NCI-H187 treated with DMSO at 0.1 percent for 48 hours (cell line): Measurements from ENCODE around the gene HOXB6.

Source experiments
- DNase-seq: peaks from one replicate; lab custom pipeline; 2025; lab: John Stamatoyannopoulos, UW

Gene HOXB6

GRCh38 chr17:48593840-48594537 is 10.8 kb downstream of the HOXB6 start:
- peak; percentile 94 for DNase-seq

GRCh38 chr17:48593126-48593829 is 11.5 kb downstream of the HOXB6 start, which contains the start of gene HOXB5:
Gene HOXB5, minus strand, starts transcription at chr17:48593779. Its CDS starts 97 bp downstream, at chr17:48593682.
- DNase-seq = no peak

- no peak for DNase-seq
Measured at GRCh38 chr17:48592577-48592976, 12.2 kb downstream of the HOXB6 start.

- no peak for DNase-seq
Measured at GRCh38 chr17:48592057-48592514, 12.7 kb downstream of the HOXB6 start.

- no peak for DNase-seq
Measured at GRCh38 chr17:48591255-48592056, 13.3 kb downstream of the HOXB6 start.

- DNase-seq = no peak
Measured at GRCh38 chr17:48590607-48591161, 14.1 kb downstream of the HOXB6 start.

- no peak for DNase-seq
Measured at GRCh38 chr17:48589831-48590606, 14.8 kb downstream of the HOXB6 start, which contains the start of gene HOXB3. Gene HOXB3, minus strand, starts transcription at chr17:48590241. Its CDS starts 37,767 bp downstream, at chr17:48552474.

- no peak for DNase-seq
Measured at GRCh38 chr17:48589060-48589830, 15.5 kb downstream of the HOXB6 start.

GRCh38 chr17:48588528-48588927 is 16.3 kb downstream of the HOXB6 start:
- no peak for DNase-seq

- no peak for DNase-seq
Measured at GRCh38 chr17:48588074-48588415, 16.7 kb downstream of the HOXB6 start.

GRCh38 chr17:48587276-48588073 is 17.3 kb downstream of the HOXB6 start:
- DNase-seq = peak; percentile 84

- no peak for DNase-seq
Measured at GRCh38 chr17:48586355-48587258, 18.2 kb downstream of the HOXB6 start.

- DNase-seq = no peak
Measured at GRCh38 chr17:48584223-48584741, 20.5 kb downstream of the HOXB6 start.

- DNase-seq = no peak
Measured at GRCh38 chr17:48583708-48584222, 21.0 kb downstream of the HOXB6 start.

GRCh38 chr17:48582750-48583069 is 22.1 kb downstream of the HOXB6 start:
- no peak for DNase-seq

- no peak for DNase-seq
Measured at GRCh38 chr17:48579760-48580554, 24.8 kb downstream of the HOXB6 start.

GRCh38 chr17:48579471-48579759 is 25.4 kb downstream of the HOXB6 start:
- DNase-seq = no peak
